Keratinocyte (primary cell): ENCODE measurements around the gene KLHL21. TPM values are rescaled to one million over a fixed set of nuclear protein-coding genes. Genes with fewer than 3 reads are reported as not detected.

Experiments
- DNase-seq: peaks from one replicate; pipeline ENCODE4 v3.0.0-alpha.2; 2011; ENCODE audit warnings: low read depth, missing footprints, low spot score
- FAIRE-seq: peaks from 2 replicates; lab custom pipeline; 2011; peaks lifted over from hg19 to GRCh38; lab: Jason Lieb, UNC
- H2AFZ ChIP-seq: 2 replicates; pipeline ENCODE4 v1.6.0; 2012; ENCODE audit warnings: low read length, control low read depth, inconsistent platforms; ENCODE audit not compliant: control insufficient read depth
- H3K27ac ChIP-seq: 2 replicates; pipeline ENCODE4 v1.5.1; 2011; ENCODE audit warnings: low read length; ENCODE audit not compliant: control insufficient read depth, insufficient read depth
- H3K27me3 ChIP-seq: 3 replicates; pipeline ENCODE4 v1.6.0; 2011; ENCODE audit warnings: low read length; ENCODE audit not compliant: control insufficient read depth, insufficient read depth; ENCODE audit errors: extremely low read depth
- H3K36me3 ChIP-seq, 2 experiments: 2 replicates in 1 of 2; 3 replicates in 1 of 2; pipeline ENCODE4 v1.5.1; 2011; ENCODE audit warnings: low read length in 2 of 2, mild to moderate bottlenecking in 1 of 2; ENCODE audit not compliant: control insufficient read depth in 2 of 2, insufficient read depth in 2 of 2; ENCODE audit errors: extremely low read depth in 1 of 2
- H3K4me1 ChIP-seq: 3 replicates; pipeline ENCODE4 v1.5.1; 2011; ENCODE audit warnings: low read length; ENCODE audit not compliant: control insufficient read depth, insufficient read depth; ENCODE audit errors: extremely low read depth
- H3K4me2 ChIP-seq: 3 replicates; pipeline ENCODE4 v1.6.0; 2011; ENCODE audit warnings: low read depth, low read length; ENCODE audit not compliant: control insufficient read depth, insufficient read depth; ENCODE audit errors: extremely low read depth
- H3K4me3 ChIP-seq, 3 experiments: fragments of 200-600 bp in 1 of 3; sonication (generic) in 1 of 3; 2 replicates in 2 of 3; 3 replicates in 1 of 3; pipeline ENCODE4 v1.5.1; 2011 to 2016; ENCODE audit warnings: low read length in 3 of 3, mild to moderate bottlenecking in 3 of 3, control low read depth in 2 of 3, inconsistent platforms in 1 of 3, low read depth in 1 of 3, mixed read lengths in 1 of 3, mixed run types in 1 of 3, moderate library complexity in 1 of 3; ENCODE audit not compliant: control insufficient read depth in 2 of 3, insufficient read depth in 2 of 3; ENCODE audit errors: extremely low read depth in 1 of 3
- H3K79me2 ChIP-seq: 2 replicates; pipeline ENCODE4 v1.6.0; 2012; ENCODE audit warnings: low read length; ENCODE audit not compliant: control insufficient read depth, insufficient read depth
- H3K9ac ChIP-seq: 3 replicates; pipeline ENCODE4 v1.6.0; 2011; ENCODE audit warnings: low read length; ENCODE audit not compliant: control insufficient read depth, insufficient read depth; ENCODE audit errors: extremely low read depth
- H3K9me1 ChIP-seq: 3 replicates; pipeline ENCODE4 v1.6.0; 2011; ENCODE audit warnings: low read length; ENCODE audit not compliant: control insufficient read depth, insufficient read depth; ENCODE audit errors: extremely low read depth
- H3K9me3 ChIP-seq: 2 replicates; pipeline ENCODE4 v1.5.1; 2012; ENCODE audit warnings: low read depth, low read length; ENCODE audit not compliant: control insufficient read depth
- H4K20me1 ChIP-seq: 3 replicates; pipeline ENCODE4 v1.6.0; 2011; ENCODE audit warnings: low read length; ENCODE audit not compliant: control insufficient read depth, insufficient read depth; ENCODE audit errors: extremely low read depth
- EZH2 ChIP-seq: IDR thresholded peaks from one replicate; pipeline ENCODE4 v1.6.1; 2012; ENCODE audit warnings: inconsistent platforms, mild to moderate bottlenecking, low read length, moderate library complexity
- dilution Hi-C: fragments of 300-500 bp; cut with MboI; formaldehyde crosslinking; loops from one replicate; pipeline ENCODE4 v1.7.0; 2020; ENCODE audit warnings: low sequenced_read_pairs; ENCODE audit not compliant: extremely low pct_ligation_motif_present
- polyA plus RNA-seq, 5 experiments: library from polyadenylated mRNA; depleted of rRNA in 3 of 5; stranded (reverse) in 3 of 5; stranded (forward) in 1 of 5; unstranded in 1 of 5; fragments of >200 nt; gene quantifications; 1 replicate in 1 of 5; 2 replicates in 3 of 5; 3 replicates in 1 of 5; pipeline versions ENCODE4 v1.2.1 to v1.2.3, GENCODE V29; 2011 to 2012; ENCODE audit warnings: missing spikeins in 2 of 5, low read depth in 1 of 5, low replicate concordance in 1 of 5
- TF ChIP-seq, protein P1 (sequence below), 3 experiments: IDR thresholded peaks in 1 of 3; conservative IDR thresholded peaks in 1 of 3; optimal IDR thresholded peaks in 1 of 3; 2 replicates in 2 of 3; 3 replicates in 1 of 3; pipeline versions ENCODE3 to v1.5.1; 2011; ENCODE audit warnings: low read length in 3 of 3, mild to moderate bottlenecking in 3 of 3, moderate library complexity in 2 of 3, control low read depth in 1 of 3, inconsistent platforms in 1 of 3; ENCODE audit not compliant: insufficient read depth in 2 of 3; ENCODE audit errors: extremely low read depth in 1 of 3

The KLHL21 gene
- polyA plus RNA-seq, 1 donor (not counting 4 experiments of a cell fraction or from before 2014, with no cell fraction given): 24.8 TPM

DNA sequence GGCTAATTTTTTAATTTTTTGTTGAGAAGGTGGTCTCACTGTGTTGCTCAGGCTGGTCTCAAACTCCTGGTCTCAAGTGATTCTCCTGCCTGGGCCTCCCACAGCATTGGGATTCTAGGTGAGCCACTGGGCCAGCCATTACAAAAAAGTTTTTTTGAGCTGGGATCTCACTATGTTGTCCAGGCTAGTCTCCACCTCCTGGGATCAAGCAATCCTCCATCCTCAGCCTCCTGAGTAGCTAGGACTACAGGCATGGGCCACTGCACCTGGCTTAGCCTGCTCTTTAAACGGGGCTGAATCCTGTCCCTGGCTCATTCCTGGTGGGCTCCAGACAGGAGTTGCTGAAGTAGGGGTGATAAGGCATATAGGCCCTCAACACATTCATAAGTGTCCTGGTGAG, 45.1 kb downstream of the KLHL21 start:
- no peak for TF ChIP-seq EZH2
- TF ChIP-seq, protein P1, sequence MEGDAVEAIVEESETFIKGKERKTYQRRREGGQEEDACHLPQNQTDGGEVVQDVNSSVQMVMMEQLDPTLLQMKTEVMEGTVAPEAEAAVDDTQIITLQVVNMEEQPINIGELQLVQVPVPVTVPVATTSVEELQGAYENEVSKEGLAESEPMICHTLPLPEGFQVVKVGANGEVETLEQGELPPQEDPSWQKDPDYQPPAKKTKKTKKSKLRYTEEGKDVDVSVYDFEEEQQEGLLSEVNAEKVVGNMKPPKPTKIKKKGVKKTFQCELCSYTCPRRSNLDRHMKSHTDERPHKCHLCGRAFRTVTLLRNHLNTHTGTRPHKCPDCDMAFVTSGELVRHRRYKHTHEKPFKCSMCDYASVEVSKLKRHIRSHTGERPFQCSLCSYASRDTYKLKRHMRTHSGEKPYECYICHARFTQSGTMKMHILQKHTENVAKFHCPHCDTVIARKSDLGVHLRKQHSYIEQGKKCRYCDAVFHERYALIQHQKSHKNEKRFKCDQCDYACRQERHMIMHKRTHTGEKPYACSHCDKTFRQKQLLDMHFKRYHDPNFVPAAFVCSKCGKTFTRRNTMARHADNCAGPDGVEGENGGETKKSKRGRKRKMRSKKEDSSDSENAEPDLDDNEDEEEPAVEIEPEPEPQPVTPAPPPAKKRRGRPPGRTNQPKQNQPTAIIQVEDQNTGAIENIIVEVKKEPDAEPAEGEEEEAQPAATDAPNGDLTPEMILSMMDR (optimal IDR thresholded peaks at IDR 0.05 in 1 of 3, IDR thresholded peaks at IDR 0.05 in 1 of 3, conservative IDR thresholded peaks at IDR 0.05 in 1 of 3; ENCODE audit: extremely low read depth in 1 of 3, insufficient read depth in 2 of 3, low read length in 3 of 3): no peak
- Histone ChIP-seq H2AFZ (no peak overlapping the region), H3K4me1 (peaks cover 11% of the 10 kb centered on the region), H3K36me3 (no peaks in the 10 kb centered on the region), H3K9me3 (no peaks in the 10 kb centered on the region), H4K20me1 (no peaks in the 10 kb centered on the region), H3K27ac (no peak overlapping the region), H3K9me1 (no peaks in the 10 kb centered on the region), H3K4me3 (no peak overlapping the region), H3K4me2 (no peak overlapping the region), H3K79me2 (peaks cover 17% of the 10 kb centered on the region), H3K27me3 (no peaks in the 10 kb centered on the region), H3K9ac (no peak overlapping the region)
- FAIRE-seq (no peak), DNase-seq (no peak)
- dilution Hi-C loops: no loop called here

DNA sequence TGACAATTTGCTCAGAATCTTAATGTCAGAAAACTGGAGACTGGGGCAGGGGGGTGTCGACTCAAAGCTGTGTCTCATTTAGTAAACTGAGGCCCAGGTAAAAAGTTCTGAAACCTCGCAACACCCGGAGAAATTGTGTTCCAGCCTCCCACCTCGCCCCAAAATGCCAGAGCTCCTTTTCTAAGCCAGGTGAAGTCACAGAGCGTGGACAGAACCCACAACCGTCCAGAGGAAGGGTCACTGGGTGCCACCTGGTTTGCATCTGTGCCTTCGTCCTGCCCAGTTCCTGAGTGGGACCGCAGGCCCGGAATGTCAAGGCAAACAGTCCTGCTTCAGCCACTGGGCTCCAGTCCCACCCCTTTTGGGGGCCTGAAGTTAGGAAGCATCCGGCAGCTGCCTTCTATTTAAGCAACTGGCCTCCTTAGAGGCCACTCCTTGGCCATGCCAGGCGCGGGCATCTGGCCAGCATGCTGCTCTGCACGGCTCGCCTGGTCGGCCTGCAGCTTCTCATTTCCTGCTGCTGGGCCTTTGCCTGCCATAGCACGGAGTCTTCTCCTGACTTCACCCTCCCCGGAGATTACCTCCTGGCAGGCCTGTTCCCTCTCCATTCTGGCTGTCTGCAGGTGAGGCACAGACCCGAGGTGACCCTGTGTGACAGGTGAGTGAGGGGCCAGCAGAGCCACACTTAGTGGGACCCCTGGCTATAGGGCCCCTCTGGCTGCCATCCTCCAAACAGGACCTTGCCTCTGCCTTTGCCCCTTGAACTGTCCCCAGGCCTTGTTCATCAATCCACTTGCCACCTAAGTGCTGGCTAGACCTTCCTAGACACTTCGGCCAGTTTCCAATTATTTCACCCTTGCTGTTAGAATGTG, 47.5 kb downstream of the KLHL21 start, which contains the start of gene TAS1R1:
Gene TAS1R1 (plus strand): TSS at position 401 of the 872 bp plus-strand sequence. CDS start 67 bp downstream, at position 468.
- Histone ChIP-seq H3K27ac (peak within 1 kb of the TSS; percentile 76), H3K79me2 (peaks cover 28% of the 10 kb centered on the region), H3K9me1 (no peaks in the 10 kb centered on the region), H3K4me2 (peak within 1 kb of the TSS; percentile 97), H3K9ac (peak within 1 kb of the TSS; percentile 94), H2AFZ (peak within 1 kb of the TSS; percentile 91), H3K9me3 (no peaks in the 10 kb centered on the region), H4K20me1 (no peaks in the 10 kb centered on the region), H3K27me3 (no peaks in the 10 kb centered on the region), H3K36me3 (peaks cover 3 to 8% of the 10 kb centered on the region in 2 experiments), H3K4me3 (peak within 1 kb of the TSS; percentile 94 to 100 (median 96)), H3K4me1 (peaks cover 11% of the 10 kb centered on the region)
- FAIRE-seq (no peak), DNase-seq (no peak)
- dilution Hi-C loops: no loop called here
- TF ChIP-seq, protein P1 (optimal IDR thresholded peaks at IDR 0.05 in 1 of 3, IDR thresholded peaks at IDR 0.05 in 1 of 3, conservative IDR thresholded peaks at IDR 0.05 in 1 of 3; ENCODE audit: extremely low read depth in 1 of 3, insufficient read depth in 2 of 3, low read length in 3 of 3): no peak
- no peak for TF ChIP-seq EZH2
